ENCODE measurements around the gene SLC6A11. TPM values are rescaled to one million over a fixed set of nuclear protein-coding genes. Genes with fewer than 3 reads are reported as not detected.

The SLC6A11 gene
- total RNA-seq, 1 donor from 2014 or later = not detected

- H3K4me3 ChIP-seq (ENCODE audit: low read depth, low read length) = no peak overlapping the region
- TF ChIP-seq CTCF (conservative IDR thresholded peaks at IDR 0.05; ENCODE audit: low read depth, low read length) = no peak
- DNase-seq (ENCODE audit: low read depth) = no peak
These were observed 19.4 kb downstream of the SLC6A11 start for GRCh38 chr3:10835406-10835805.

GRCh38 chr3:10836676-10837075 is 20.6 kb downstream of the SLC6A11 start:
- no peak for TF ChIP-seq CTCF (conservative IDR thresholded peaks at IDR 0.05; ENCODE audit: low read depth, low read length)
- H3K4me3 ChIP-seq (ENCODE audit: low read depth, low read length) = no peak overlapping the region
- DNase-seq (ENCODE audit: low read depth) = no peak

GRCh38 chr3:10837849-10838248 is 21.8 kb downstream of the SLC6A11 start:
- DNase-seq (ENCODE audit: low read depth) = no peak
- H3K4me3 ChIP-seq (ENCODE audit: low read depth, low read length) = no peak overlapping the region
- TF ChIP-seq CTCF (conservative IDR thresholded peaks at IDR 0.05; ENCODE audit: low read depth, low read length) = no peak

GRCh38 chr3:10839167-10839566 is 23.1 kb downstream of the SLC6A11 start:
- no peak overlapping the region for H3K4me3 ChIP-seq (ENCODE audit: low read depth, low read length)
- TF ChIP-seq CTCF (conservative IDR thresholded peaks at IDR 0.05; ENCODE audit: low read depth, low read length) = no peak
- no peak for DNase-seq (ENCODE audit: low read depth)

- DNase-seq (ENCODE audit: low read depth) = no peak
These were observed 25.1 kb downstream of the SLC6A11 start for GRCh38 chr3:10841100-10841499.

GRCh38 chr3:10843378-10843777 is 27.4 kb downstream of the SLC6A11 start:
- no peak for TF ChIP-seq CTCF (conservative IDR thresholded peaks at IDR 0.05; ENCODE audit: low read depth, low read length)
- H3K4me3 ChIP-seq (ENCODE audit: low read depth, low read length) = no peak overlapping the region
- no peak for DNase-seq (ENCODE audit: low read depth)

More at GRCh38 chr3:10841100-10841499, 25.1 kb downstream of the SLC6A11 start:
- no peak overlapping the region for H3K4me3 ChIP-seq (ENCODE audit: low read depth, low read length)
- TF ChIP-seq CTCF (conservative IDR thresholded peaks at IDR 0.05; ENCODE audit: low read depth, low read length) = no peak

- no peak for DNase-seq (ENCODE audit: low read depth)
- TF ChIP-seq CTCF (conservative IDR thresholded peaks at IDR 0.05; ENCODE audit: low read depth, low read length) = no peak
These were observed 29.2 kb downstream of the SLC6A11 start for GRCh38 chr3:10845001-10845761.

More at GRCh38 chr3:10845001-10845761, 29.2 kb downstream of the SLC6A11 start:
- H3K4me3 ChIP-seq (ENCODE audit: low read depth, low read length) = no peak overlapping the region

Data from epithelial cell of proximal tubule (primary cell).